HG03558 (cell line): ENCODE results near the gene HOXB7.

Experiments used
- ATAC-seq: cut with Tn5 transposase; IDR thresholded peaks from one replicate; pipeline ENCODE4 v1.9.1; 2021; ENCODE audit warnings: moderate number of reproducible peaks; ENCODE audit not compliant: unreplicated experiment; ENCODE audit errors: extremely low read depth

HOXB7 gene

DNA sequence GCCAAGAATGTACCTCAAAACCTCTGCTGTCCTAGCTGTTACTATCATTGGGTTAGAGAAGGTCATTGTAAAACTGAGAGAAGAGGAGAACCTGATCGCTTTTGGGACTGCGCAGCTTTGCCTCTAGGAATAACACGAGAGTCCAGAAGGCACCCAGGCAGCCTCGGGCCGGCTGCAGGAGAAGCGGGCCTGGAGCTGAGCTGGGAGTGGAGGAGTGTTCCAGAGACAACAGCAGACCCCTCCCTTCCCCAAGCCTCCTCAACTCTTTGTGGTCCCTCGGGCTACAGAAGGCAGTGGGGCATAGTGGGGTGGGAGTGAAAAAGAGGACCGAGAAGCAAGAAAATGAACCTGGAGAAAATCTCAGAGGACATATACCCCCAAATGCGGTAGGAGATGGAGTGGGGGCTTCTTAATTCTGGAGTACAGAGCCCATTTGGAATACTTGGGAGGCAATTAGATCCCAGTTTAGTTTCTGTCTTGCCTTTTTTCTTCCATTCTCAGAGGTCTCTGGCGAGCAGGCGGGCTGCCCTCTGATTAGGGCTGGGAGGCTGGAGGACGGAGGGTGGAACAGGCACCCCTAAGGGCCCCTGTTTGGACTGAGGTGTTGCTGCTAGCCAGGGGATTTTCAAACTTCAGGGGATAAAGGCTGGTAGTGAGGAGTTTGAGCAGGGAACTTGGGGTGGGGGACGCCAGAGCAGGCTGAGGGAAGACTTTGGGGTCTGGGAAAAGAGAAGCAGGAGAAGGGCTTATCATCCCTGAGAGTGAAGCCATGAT lies 52.6 kb downstream of the HOXB7 start:
- no peak for ATAC-seq
